Measurements from ENCODE around the gene VRTN.
"Not testable (repeated sequence)": the region's sequence is repeated elsewhere in the genome, so short reads cannot be mapped to it uniquely, and the experiment has no call there.

The VRTN gene

GRCh38 chr14:74360163-74360562 lies 11.9 kb downstream of the VRTN start:
- TF ChIP-seq POLR2A (IDR thresholded peaks at IDR 0.05; ENCODE audit: low read depth, low read length), result no peak
- FAIRE-seq (no peak), DNase-seq (ENCODE audit: insufficient read length, low spot score) (no peak)

- DNase-seq (ENCODE audit: insufficient read length, low spot score) (peak; percentile 56), FAIRE-seq (no peak)
- TF ChIP-seq POLR2A (IDR thresholded peaks at IDR 0.05; ENCODE audit: low read depth, low read length), result no peak
These were observed 14.2 kb downstream of the VRTN start for GRCh38 chr14:74362361-74362915.

DNA sequence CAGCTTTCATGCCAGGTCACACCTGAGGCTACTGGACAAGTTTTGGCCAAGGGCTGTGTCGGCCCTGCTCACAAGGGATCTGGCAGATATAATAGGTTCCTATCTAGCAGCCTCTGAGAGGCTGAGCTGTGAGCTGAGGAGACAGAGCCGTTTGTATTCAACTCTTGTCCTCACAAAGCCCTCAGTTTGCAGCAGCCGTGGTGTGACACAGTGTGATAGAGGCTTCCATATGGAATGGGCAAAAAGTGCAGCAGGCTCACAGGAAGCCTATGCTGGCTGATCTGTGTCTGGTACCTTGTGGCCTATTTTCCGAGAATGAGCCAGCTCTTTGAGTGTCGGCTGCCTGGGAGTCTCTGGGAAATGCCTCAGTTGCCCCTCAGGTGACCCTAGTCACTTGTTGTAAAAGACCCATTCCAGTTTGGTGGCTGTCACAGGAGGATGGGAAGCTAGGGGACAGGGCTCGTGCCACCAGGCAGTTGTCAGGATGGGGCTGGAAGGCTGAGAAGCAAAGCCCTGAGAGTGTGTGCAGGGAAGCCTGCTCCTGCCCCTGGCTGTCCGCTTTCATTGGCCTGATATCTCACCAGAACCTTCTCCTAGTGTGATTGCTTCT lies 16.1 kb downstream of the VRTN start:
- TF ChIP-seq POLR2A (IDR thresholded peaks at IDR 0.05; ENCODE audit: low read depth, low read length), result no peak
- no peak for FAIRE-seq

DNA sequence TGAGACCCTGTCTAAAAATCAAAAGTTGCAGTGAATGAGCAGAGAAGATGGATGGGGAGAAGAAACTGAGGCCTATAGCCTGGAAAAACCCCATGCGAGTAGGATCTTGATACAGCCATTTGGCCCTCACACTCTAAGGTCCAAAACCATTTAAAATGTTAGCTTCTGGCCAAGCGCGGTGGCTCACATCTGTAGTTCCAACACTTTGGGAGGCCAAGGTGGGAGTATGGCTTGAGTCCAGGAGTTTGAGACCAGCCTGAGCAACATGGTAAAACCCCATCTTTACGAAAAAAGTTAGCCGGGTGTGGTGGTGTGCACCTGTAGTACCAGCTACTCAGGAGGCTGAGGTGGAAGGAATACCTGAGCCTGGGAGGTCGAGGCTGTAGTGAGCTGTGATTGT lies 19.8 kb downstream of the VRTN start:
- no peak for DNase-seq (ENCODE audit: insufficient read length, low spot score)
- FAIRE-seq, result no peak
- TF ChIP-seq POLR2A (IDR thresholded peaks at IDR 0.05; ENCODE audit: low read depth, low read length), result no peak

More for the DNA sequence above, 16.1 kb downstream of the VRTN start:
- no peak for DNase-seq (ENCODE audit: insufficient read length, low spot score)

DNA sequence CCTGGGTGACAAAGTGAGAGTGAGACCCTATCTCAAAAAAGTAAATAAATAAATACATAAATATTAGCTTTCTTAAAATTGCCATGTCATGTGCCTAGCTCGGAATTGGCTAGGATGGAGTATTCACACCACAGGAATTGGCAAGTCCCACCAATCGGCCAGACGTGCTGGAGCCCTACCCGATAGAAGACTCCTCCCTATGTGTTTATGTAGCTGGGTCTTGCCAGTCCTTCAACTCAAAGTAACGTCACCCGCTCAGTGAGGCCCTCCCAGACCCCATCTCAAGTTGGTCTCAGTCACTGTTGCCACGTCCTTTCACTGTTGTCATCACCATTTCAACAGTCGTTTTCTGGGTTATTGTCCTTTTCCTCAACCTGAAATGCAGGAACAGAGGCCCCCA lies 20.2 kb downstream of the VRTN start:
- TF ChIP-seq POLR2A (IDR thresholded peaks at IDR 0.05; ENCODE audit: low read depth, low read length), result no peak
- FAIRE-seq, result no peak
- DNase-seq (ENCODE audit: insufficient read length, low spot score), result no peak

DNA sequence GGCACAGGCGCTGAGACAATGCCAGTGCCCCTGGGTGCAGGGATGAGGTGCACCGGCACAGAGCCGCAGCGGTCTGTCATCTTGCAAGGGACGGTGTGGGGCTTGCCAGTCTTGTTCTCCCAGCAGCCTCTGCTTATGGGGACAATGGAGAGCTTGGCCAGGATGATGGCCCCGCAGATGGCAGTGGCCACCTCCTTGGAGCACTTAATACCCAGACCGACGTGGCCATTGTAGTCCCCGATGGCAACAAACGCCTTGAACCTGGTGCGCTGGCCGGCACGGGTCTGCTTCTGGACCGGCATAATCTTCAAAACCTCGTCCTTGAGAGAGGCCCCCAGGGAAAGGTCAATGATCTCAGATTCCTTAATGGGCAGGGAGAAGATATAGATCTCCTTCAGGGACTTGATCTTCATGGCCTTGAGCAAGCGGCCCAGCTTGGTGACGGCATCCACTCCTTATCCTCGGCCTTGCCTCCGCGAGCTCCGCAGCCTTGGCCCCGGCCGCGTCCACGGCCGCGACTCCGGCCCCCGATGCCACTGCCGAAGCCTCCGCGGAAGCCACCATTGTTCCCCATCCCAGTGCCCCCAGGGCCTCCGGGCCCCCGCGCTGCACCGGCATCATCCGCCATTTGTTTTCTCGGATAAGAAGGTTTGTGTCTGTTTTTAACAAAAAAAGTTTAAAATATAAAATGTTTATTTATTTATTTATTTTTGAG lies 29.9 kb downstream of the VRTN start:
- no peak for TF ChIP-seq POLR2A (IDR thresholded peaks at IDR 0.05; ENCODE audit: low read depth, low read length)
- FAIRE-seq, result no peak

GRCh38 chr14:74380172-74380571 lies 31.9 kb downstream of the VRTN start:
- FAIRE-seq (no peak), DNase-seq (ENCODE audit: insufficient read length, low spot score) (no peak)
- TF ChIP-seq POLR2A (IDR thresholded peaks at IDR 0.05; ENCODE audit: low read depth, low read length), result no peak

More for the DNA sequence above, 29.9 kb downstream of the VRTN start:
- DNase-seq (ENCODE audit: insufficient read length, low spot score), result no peak

DNA sequence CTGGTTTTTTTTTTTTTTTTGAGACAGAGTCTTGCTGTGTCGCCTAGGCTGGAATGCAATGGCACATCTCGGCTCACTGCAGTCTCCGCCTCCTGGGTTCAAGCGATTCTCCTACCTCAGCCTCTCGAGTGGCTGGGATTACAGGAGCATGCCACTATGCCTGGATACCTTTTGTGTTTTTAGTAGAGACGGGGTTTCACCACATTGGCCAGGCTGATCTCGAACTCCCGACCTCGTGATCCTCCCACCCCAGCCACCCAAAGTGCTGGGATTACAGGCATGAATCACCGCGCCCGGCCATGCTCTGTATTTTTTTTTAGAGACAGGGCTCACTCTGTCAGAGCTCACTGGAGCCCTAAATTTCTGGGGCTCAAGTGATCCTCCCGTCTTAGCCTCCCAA lies 32.6 kb downstream of the VRTN start:
- no peak for DNase-seq (ENCODE audit: insufficient read length, low spot score)
- no peak for TF ChIP-seq POLR2A (IDR thresholded peaks at IDR 0.05; ENCODE audit: low read depth, low read length)
- no peak for FAIRE-seq

GRCh38 chr14:74381571-74381970 lies 33.3 kb downstream of the VRTN start:
- not testable (repeated sequence) for DNase-seq (ENCODE audit: insufficient read length, low spot score); FAIRE-seq

DNA sequence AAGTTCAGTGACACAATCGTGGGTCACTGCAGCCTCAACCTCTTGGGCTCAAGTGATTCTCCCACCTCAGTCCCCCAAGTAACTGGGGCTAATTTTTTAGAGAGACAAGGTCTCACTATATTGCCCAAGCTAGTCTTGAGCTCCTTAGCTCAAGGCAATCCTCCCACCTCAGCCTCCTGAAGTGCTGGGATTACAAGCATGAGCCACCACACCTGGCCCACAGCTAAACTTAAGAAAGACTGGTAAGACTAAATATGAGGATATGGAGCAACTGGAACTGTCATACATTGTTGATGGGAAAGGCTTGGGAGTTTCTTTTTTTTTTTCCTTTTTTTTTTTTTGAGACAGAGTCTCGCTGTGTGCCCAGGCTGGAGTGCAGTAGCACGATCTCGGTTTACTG lies 34.0 kb downstream of the VRTN start:
- DNase-seq (ENCODE audit: insufficient read length, low spot score) (no peak), FAIRE-seq (no peak)
- no peak for TF ChIP-seq POLR2A (IDR thresholded peaks at IDR 0.05; ENCODE audit: low read depth, low read length)

DNA sequence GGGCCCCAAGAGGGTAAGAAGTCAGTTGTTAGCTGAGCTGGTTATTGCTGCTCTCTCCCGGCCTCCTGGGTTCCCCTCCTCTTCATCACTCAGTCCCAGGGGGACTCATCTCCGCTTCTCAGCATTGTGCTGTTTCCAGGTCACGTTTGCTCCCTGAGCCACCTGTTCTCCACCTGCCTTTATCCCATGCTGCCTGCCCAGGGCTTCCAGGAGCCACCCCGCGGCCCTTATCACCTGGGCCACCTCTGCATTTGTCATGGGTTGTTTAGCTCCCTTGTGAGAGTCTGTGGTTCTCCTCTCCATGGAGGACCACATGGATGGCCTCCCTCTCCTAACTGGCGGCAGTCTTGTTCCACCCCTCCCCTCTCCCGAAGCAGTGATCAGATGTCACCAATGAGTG lies 41.7 kb downstream of the VRTN start:
- DNase-seq (ENCODE audit: insufficient read length, low spot score) (no peak), FAIRE-seq (no peak)
- no peak for TF ChIP-seq POLR2A (IDR thresholded peaks at IDR 0.05; ENCODE audit: low read depth, low read length)

DNA sequence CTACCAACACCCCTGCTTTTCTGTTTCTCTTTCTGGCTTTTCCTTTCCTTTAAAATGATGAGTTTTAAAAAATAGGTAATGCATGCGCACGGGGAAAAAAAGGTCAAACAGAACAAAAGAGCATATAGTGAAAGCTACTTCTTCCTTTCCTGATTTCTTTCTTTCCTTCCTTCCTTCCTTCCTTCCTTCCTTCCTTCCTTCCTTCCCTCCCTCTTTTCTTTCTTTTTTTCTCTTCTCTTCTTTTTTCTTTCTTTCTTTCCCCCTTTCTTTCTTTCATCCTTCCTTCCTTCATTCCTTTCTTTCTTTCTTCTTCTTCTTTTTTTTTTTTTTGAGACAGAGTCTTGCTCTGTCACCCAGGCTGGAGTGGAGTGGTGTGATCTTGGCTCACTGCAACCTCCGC lies 42.2 kb downstream of the VRTN start:
- not testable (repeated sequence) for FAIRE-seq; DNase-seq (ENCODE audit: insufficient read length, low spot score)

- TF ChIP-seq POLR2A (IDR thresholded peaks at IDR 0.05; ENCODE audit: low read depth, low read length), result no peak
- DNase-seq (ENCODE audit: insufficient read length, low spot score), result no peak
- FAIRE-seq, result no peak
These were observed 43.2 kb downstream of the VRTN start for GRCh38 chr14:74391479-74391878.

DNA sequence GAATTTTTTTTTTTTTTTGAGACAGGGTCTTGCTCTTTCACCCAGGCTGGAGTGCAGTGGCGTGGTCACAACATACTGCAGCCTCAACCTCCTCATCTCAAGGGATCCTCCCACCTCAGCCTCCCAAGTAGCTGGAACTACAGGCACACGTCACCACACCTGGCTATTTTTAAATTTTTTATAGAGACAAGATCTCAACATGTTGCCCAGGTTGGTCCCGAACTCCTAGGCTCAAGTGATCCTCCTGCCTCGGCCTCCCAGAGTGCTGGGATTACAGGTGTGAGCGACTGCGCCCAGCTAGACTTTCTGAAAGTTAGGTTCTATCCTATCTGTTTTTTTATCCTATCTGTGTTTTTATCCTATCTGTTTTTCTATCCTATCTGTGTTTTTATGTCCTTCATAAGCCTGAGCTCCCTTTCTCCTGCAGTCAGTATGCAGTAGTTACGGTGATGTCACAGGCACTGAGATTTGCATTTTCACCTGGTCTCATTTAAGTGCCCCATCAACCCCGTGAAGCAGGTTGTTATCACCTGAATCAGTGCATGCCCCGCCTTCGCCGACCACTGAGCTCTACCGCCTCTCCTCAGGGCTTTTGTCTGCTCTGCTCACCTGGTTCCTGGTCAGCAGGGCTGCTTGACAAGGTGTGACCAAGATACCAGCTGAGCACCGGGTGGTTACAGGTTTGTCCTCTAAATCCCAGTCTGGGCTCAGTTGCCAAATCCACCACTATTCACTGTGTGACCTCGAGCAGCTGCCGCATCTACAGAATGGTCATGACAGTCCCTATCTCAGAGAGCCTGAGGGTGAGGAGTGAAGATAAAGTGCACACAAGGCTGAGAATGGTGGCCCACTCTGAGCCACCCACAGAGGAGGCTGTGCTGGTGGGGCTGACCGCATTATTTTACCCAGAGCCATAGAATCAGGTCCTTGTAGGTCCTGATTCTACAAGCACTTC lies 44.6 kb downstream of the VRTN start:
- no peak for TF ChIP-seq POLR2A (IDR thresholded peaks at IDR 0.05; ENCODE audit: low read depth, low read length)
- no peak for FAIRE-seq
- DNase-seq (ENCODE audit: insufficient read length, low spot score), result no peak

All from H54 (cell line).